ENCODE data around the gene GNAZ.

GRCh38 chr22:23069502-23070357 lies 589 bp upstream of the GNAZ start:
- peak; percentile 99 for TF ChIP-seq PKNOX1 (IDR thresholded peaks at IDR 0.05)
- no peak for TF ChIP-seq SP1 (IDR thresholded peaks at IDR 0.05)
- TF ChIP-seq FOXM1 (IDR thresholded peaks at IDR 0.05; ENCODE audit: borderline replicate concordance) = peak; percentile 56; the same call in 1 of the 2 replicates

Data from HEK293T (cell line).